ENCODE data around the gene ZNF107. TPM values are rescaled to one million over a fixed set of nuclear protein-coding genes. Genes with fewer than 3 reads are reported as not detected.

ZNF107 gene
- total RNA-seq, 4 donors from 2014 or later, result 0.49 to 1.6 (median 0.77) TPM

GRCh38 chr7:64642046-64642445 lies 23.9 kb upstream of the ZNF107 start:
- no peak for TF ChIP-seq CTCF (IDR thresholded peaks at IDR 0.05 in 4 of 5, conservative IDR thresholded peaks at IDR 0.05 in 1 of 5)
- TF ChIP-seq POLR2A (IDR thresholded peaks at IDR 0.05), result no peak
- Histone ChIP-seq H3K27ac (no peak overlapping the region), H3K4me3 (no peak overlapping the region), H3K4me1 (no peaks in the 10 kb centered on the region), H3K36me3 (no peaks in the 10 kb centered on the region), H3K27me3 (no peaks in the 10 kb centered on the region), H3K9me3 (no peaks in the 10 kb centered on the region)
- DNase-seq (no peak), ATAC-seq (no peak)
- intact Hi-C loops (cut with DNase I; ENCODE audit: low total_unique reads), result no loop called here
- in situ Hi-C loops (cut with MboI; ENCODE audit: low sequenced_read_pairs in 4 of 4), result no loop called here

- ATAC-seq (no peak), DNase-seq (no peak)
- in situ Hi-C loops (cut with MboI; ENCODE audit: low sequenced_read_pairs in 4 of 4), result no loop called here
- no peaks in the 10 kb centered on the region for H3K27me3 ChIP-seq
- H3K9me3 ChIP-seq, result no peaks in the 10 kb centered on the region
- no peak for TF ChIP-seq POLR2A (IDR thresholded peaks at IDR 0.05)
- no peak for TF ChIP-seq CTCF (IDR thresholded peaks at IDR 0.05 in 4 of 5, conservative IDR thresholded peaks at IDR 0.05 in 1 of 5)
- no peaks in the 10 kb centered on the region for H3K36me3 ChIP-seq
- H3K4me3 ChIP-seq, result no peak overlapping the region
- H3K4me1 ChIP-seq, result no peaks in the 10 kb centered on the region
- H3K27ac ChIP-seq, result no peak overlapping the region
- intact Hi-C loops (cut with DNase I; ENCODE audit: low total_unique reads), result no loop called here
These were observed 23.1 kb upstream of the ZNF107 start for GRCh38 chr7:64642875-64643274.

- no peaks in the 10 kb centered on the region for H3K36me3 ChIP-seq
- H3K27me3 ChIP-seq, result no peaks in the 10 kb centered on the region
- in situ Hi-C loops (cut with MboI; ENCODE audit: low sequenced_read_pairs in 4 of 4), result no loop called here
- no peaks in the 10 kb centered on the region for H3K4me1 ChIP-seq
- TF ChIP-seq CTCF (IDR thresholded peaks at IDR 0.05 in 4 of 5, conservative IDR thresholded peaks at IDR 0.05 in 1 of 5), result no peak
- TF ChIP-seq POLR2A (IDR thresholded peaks at IDR 0.05), result no peak
- DNase-seq, result no peak
- no peaks in the 10 kb centered on the region for H3K9me3 ChIP-seq
- intact Hi-C loops (cut with DNase I; ENCODE audit: low total_unique reads), result no loop called here
- no peak overlapping the region for H3K27ac ChIP-seq
- ATAC-seq, result no peak
- no peak overlapping the region for H3K4me3 ChIP-seq
These were observed 22.4 kb upstream of the ZNF107 start for GRCh38 chr7:64643566-64643965.

- Histone ChIP-seq H3K4me1 (no peaks in the 10 kb centered on the region), H3K27me3 (no peaks in the 10 kb centered on the region), H3K4me3 (no peak overlapping the region), H3K9me3 (no peaks in the 10 kb centered on the region), H3K36me3 (no peaks in the 10 kb centered on the region), H3K27ac (no peak overlapping the region)
- in situ Hi-C loops (cut with MboI; ENCODE audit: low sequenced_read_pairs in 4 of 4), result loop anchor here in 1 of 4 donors (25.0 kb wide), 1 partner anchor 339 kb away; the partner anchor contains the start of gene ZNF736
- no peak for TF ChIP-seq CTCF (IDR thresholded peaks at IDR 0.05 in 4 of 5, conservative IDR thresholded peaks at IDR 0.05 in 1 of 5)
- intact Hi-C loops (cut with DNase I; ENCODE audit: low total_unique reads), result no loop called here
- DNase-seq (no peak), ATAC-seq (no peak)
These were observed 14.7 kb upstream of the ZNF107 start for GRCh38 chr7:64651203-64651602.

- no peaks in the 10 kb centered on the region for H3K4me1 ChIP-seq
- no peaks in the 10 kb centered on the region for H3K27me3 ChIP-seq
- intact Hi-C loops (cut with DNase I; ENCODE audit: low total_unique reads), result no loop called here
- H3K9me3 ChIP-seq, result no peaks in the 10 kb centered on the region
- ATAC-seq (no peak), DNase-seq (no peak)
- H3K27ac ChIP-seq, result no peak overlapping the region
- no peak for TF ChIP-seq POLR2A (IDR thresholded peaks at IDR 0.05)
- H3K36me3 ChIP-seq, result no peaks in the 10 kb centered on the region
- in situ Hi-C loops (cut with MboI; ENCODE audit: low sequenced_read_pairs in 4 of 4), result loop anchor here in 1 of 4 donors (25.0 kb wide), 1 partner anchor 339 kb away; the partner anchor contains the start of gene ZNF736
- H3K4me3 ChIP-seq, result no peak overlapping the region
These were observed 14.2 kb upstream of the ZNF107 start for GRCh38 chr7:64651632-64652165.
